Activated T-helper 1 cell treated with anti-CD3 and anti-CD28 coated beads, Interleukin-2, amount 50 U/mL, for 16 hours (primary cell): Measurements from ENCODE around the gene PRDX5.

ENCODE experiments used
- DNase-seq, 2 donors: peaks; one replicate each; pipeline ENCODE4 v3.0.0-alpha.2; 2020; ENCODE audit warnings: low read depth in 1 of 2, low spot score in 1 of 2

The PRDX5 gene

DNA sequence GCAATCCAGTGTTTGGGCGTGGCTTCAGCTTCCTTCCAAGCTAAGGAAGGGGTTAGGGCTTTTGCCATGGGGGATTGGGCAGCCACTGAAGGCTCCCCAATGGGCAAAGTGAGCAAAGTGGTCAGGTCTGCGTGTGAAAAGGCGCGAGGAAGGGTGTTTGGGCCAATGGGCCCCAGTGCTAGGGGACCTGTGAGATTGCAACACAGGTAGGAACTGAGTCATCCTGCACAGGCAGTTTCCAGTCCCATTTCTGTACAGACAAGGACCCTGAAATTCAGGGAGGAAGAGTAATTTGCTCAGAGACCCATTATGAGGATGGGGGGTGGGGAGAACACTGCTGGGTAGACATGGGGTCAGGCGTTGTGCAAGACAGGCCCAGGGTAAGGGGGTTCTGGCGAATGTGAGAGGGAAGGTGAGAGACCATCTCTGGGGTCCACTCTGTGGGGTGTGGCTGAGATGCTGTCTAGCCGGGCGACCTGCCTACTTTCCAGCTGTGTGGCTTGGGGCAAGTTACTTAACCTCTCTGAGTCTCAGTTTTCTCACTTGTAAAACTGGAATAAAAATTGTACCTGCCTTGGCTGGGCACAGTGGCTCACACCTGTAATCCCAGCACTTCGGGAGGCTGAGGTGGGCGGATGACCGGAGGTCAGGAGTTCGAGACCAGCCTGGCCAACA lies 29.4 kb downstream of the PRDX5 start:
- no peak for DNase-seq

DNA sequence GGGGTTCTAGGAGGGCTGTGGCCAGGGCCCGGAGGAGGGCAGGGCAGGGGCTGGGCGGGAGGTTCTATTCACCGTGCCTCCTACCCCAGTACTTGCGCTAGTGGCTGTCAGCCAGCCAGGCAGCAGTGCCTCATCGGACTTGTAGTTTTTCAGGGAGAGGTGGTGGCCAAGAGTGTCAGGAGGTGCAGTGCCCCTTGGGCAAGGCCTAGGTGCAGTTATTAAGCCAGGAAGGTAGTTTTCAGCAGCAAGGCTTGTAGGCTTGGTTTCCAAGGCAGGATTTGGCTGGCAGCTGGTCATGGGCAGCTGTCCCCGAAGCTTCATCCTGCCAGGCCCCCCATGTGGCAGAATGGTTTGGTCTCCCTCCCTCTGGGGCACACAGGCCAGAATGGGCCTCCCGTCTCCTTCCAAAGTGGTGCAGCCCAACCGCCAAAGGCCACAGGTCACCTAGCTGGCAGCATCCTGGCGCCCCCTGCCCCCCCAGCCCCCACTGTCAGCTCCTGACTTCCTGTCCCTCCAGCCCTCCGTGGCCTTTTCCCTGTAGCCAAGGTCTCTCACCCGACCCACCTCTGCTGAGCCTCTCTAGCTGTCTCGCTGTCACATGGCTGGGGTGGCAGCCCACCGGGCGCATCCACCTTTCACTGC lies 30.6 kb downstream of the PRDX5 start:
- DNase-seq, result no peak

DNA sequence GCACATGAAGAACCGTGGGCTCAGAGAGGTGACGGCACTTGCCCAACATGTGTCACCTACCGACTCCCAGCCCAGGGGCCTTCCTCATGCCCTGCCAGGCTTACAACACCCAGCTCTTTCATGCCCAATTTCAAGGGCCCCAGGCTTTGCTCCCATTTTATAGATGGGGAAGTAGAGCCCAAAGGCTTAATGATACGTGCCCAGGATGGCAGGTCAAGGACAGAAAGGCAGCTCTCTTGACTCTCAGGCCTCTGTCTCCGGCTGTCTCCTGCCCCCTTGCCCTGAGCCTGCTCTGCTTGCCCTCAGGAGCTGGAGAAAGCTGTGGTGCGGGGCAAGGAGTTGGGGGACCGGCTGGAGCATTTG lies 31.1 kb downstream of the PRDX5 start:
- no peak for DNase-seq

DNA sequence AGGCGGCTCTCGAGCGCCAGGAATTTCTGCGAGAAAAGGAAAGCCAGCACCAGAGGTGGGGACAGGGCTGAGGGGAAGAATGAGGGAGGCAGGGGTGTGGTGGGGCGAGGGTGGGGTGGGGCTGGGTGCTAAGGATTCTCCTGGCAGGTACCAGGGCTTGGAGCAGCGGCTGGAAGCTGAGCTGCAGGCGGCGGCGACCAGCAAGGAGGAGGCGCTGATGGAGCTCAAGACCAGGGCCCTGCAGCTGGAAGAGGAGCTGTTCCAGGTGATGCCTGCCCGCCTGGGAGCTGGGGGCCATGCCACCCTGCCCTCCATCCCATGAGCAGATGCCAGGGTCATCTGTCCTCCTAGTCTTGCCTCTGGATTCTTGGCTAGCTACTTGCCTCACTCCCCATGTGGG lies 31.5 kb downstream of the PRDX5 start:
- no peak for DNase-seq

DNA sequence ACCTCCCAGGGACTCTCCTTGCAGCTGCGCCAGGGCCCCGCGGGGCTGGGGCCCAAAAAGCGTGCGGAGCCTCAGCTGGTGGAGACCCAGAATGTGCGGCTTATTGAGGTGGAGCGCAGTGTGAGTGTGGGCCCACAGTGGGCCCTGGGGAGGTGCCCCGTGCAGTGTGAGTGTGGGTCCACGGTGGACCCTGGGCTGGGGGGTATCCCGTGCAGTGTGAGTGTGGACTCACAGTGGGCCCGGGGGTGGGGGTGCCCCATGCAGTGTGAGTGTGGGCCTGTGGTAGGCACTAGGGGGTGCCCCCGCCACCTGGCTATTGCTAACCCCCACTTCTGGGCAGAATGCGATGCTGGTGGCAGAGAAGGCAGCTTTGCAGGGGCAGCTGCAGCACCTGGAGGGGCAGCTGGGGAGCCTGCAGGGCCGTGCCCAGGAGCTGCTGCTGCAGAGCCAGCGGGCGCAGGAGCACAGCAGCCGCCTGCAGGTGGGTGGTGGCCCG lies 33.3 kb downstream of the PRDX5 start:
- no peak for DNase-seq

DNA sequence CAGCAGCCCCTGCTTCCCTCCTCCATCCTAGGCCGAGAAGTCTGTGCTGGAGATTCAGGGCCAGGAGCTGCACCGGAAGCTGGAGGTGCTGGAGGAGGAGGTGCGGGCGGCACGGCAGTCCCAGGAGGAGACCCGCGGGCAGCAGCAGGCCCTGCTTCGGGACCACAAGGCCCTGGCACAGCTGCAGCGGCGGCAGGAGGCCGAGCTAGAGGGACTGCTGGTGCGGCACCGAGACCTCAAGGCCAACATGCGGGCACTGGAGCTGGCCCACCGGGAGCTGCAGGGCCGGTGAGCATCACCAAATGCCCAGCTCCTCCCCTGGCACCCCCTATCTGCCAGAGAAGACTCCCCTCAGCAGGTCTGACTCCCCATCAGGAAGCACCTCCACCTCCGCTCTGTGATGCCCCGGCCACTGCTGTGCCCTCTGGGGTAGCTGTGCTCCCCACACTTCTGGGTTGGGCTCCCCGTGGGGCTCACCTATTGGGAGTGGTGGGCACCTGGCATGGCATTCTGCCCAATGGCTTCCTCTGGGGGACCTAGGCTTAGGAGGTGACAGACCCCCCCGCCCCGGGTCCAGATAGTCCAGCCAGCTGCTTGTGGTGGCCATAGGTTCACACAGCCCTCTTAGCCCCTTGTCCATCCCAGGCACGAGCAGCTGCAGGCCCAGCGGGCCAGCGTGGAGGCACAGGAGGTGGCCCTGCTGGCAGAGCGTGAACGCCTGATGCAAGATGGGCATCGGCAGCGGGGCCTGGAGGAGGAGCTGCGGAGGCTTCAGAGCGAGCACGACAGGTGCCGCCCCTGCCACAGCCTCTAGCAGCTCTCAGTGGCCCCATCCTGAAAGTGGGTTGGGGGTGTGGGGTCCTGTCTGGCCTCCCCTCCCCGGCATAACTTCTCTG lies 34.4 kb downstream of the PRDX5 start:
- no peak for DNase-seq

DNA sequence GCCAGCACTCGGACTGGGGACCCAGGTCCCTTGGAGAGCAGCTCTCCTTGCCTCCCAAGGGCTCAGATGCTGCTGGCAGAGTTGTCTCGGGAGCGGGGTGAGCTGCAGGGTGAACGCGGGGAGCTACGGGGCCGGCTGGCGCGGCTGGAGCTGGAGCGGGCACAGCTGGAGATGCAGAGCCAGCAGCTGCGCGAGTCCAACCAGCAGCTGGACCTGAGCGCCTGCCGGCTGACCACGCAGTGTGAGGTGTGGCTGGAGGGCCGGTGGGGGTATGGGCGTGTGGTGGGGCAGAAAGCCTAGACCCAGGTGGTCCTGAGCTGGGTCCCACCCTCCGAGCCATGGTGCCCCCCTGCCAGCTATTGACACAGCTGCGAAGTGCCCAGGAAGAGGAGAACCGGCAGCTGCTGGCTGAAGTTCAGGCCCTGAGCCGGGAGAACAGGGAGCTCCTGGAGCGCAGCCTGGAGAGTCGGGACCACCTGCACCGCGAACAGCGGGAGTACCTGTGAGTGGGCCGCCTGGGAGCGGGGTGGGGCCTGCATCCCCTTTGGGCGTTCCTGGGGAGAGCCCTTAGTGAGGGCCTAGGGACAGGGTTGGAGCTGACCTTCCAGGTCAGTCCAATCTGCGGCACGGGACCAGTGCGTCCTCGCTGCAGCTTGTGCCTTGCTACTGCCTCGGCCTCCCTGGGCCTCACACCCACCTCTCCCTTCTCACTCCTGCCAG lies 35.2 kb downstream of the PRDX5 start:
- no peak for DNase-seq

DNA sequence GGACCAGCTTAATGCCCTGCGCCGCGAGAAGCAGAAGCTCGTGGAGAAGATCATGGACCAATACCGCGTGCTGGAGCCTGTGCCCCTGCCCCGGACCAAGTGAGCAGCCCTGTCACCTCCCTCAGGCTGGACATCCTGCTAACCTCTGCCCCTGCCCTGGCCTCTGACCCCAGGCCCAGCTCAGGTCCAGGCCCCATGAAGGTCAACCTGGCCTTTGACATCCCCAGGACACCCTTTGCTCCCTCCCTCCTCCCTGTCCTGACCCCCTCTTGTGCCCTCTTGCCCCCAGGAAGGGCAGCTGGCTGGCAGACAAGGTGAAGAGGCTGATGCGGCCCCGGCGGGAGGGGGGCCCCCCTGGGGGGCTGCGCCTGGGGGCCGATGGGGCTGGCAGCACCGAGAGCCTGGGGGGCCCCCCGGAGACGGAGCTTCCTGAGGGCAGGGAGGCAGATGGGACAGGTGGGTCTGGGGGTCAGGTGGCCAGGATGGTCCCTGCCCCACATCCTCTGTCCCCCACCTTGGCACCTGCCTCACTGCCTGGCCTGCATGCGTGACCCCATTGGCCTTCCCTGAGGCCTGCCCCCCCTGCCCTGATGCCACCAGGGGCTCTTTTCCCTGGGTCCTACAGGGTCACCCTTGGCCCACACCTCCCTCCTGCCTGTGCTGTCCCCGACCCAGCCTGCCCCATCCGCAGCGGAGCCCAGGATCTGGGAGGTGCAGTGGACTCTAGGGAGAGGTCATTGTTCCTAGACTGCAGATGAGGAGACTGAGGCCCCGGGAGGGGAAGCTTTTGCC lies 36.0 kb downstream of the PRDX5 start:
- DNase-seq, result no peak

DNA sequence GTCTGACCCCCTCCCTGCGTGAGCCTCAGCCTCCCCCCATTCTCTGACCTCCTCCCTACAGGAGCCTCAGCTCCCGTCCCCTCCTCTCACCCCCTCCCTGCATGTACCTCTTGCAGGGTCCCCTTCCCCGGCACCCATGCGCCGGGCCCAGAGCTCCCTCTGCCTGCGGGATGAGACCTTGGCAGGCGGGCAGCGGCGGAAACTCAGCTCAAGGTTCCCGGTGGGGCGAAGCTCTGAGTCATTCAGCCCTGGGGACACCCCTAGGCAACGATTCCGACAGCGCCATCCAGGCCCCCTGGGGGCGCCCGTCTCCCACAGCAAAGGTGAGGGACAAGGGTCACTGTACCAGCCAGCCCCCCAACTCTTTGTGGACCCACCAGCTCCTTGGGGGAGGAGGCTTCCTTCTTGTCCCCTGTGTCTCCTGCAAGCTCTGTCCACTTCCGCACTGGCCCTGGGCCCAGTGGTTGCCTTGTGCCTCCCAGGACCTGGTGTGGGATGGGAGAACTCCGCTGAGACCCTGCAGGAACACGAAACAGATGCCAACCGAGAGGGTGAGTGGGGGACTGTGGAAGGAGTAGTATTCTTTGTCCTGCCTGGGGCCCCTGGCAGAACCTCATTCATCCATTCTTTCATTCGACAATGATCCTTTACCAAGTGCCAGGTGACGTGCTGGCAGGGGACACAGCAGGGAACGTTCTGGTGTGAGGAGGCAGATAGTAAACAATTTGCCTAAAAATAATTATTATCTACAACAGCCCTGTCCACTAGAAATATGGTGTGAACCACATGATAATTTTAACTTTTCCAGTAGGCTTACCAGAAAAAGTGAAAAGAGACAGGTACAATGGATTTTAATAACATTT lies 37.4 kb downstream of the PRDX5 start:
- no peak for DNase-seq

DNA sequence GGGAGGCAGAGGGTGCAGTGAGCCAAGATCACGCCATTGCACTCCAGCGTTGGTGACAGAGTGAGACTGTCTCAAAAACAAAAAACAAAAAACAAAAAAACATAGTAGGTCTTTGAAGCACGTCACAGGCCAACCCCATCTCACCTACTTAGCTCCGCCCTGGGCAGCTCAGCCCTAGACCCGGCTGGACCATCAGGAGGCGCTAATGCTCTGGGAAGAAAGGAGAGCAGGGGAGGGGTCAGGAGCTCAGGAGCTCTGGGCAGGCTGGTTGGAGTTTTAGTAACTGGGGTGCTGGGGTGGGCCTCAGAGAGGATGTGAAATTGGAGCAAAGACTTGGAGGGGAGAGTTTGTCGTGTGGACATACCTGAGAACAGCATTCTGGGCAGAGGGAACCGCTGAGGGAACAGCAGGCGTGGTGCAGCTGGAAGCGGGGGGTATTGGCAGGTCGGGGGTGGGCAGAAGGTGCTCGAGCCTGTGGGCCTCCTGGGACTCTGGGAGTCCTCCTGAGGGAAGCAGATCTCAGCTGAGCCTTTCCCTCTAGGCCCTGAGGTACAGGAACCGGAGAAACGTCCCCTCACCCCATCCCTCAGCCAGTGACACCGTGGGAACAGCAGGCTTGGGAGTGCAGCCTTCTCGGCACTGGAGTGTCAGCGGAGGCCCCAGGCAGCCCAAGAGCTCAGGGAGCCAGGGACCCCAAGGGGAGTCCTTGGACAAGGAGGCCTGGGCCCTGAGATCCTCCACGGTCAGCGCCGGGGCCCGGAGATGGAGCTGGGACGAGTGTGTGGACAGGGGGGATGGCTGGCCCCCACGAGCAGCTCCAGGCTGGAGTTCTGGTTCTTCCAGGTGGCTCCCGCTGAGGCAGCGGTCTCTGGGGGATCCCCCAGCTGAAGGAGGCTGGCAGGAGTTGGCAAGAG lies 38.8 kb downstream of the PRDX5 start:
- no peak for DNase-seq

DNA sequence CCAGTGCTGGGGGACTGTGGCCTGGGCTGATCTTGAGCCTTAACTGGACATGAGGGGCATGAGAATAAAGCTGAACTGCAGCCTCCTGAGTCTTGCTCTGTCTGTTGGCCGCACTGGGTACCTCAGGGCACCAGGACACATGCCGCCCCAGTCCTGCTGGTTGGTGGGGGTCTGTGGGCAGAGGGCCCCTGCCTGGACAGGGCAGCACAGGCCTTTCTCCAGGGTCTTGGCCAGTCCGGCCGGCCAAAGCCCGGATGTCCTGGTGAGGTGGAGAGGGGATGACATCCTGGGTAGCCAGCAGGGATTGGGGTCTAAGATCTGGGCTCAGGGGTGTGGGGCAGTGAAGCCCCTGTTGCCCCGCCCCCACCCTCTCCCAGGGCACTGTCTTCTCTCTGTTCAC lies 39.5 kb downstream of the PRDX5 start:
- DNase-seq, result no peak

DNA sequence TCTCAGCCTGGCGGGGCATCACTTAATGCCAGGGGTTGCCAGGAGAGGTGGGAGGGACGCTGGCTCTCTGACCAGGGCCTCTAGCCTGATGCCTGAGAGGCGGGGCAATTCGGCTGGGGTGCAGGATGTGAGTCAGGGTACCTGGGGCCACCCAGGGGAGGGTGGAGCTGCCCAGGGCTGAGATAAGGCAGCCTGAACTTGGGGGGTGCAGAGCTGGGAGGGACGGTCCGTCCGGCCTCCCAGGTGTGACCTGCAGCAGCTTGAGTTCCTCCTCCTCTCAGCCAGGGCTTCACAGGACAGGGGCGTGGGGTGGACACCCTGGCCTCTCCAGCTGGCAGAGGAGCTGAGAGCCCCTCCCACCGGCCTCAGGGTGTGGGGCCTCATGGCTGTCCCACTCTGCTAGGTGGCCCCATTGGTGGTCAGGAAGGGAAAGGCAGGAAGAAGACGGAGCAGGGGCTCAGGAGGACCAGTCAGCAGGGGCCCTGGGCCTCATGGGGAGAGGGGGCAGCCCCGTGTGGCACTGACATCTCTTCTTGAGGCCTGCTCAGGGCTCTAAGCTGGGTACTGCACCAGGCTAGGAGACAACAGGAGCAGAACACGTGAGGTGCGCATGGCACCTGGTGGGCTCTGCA lies 40.1 kb downstream of the PRDX5 start:
- no peak for DNase-seq

DNA sequence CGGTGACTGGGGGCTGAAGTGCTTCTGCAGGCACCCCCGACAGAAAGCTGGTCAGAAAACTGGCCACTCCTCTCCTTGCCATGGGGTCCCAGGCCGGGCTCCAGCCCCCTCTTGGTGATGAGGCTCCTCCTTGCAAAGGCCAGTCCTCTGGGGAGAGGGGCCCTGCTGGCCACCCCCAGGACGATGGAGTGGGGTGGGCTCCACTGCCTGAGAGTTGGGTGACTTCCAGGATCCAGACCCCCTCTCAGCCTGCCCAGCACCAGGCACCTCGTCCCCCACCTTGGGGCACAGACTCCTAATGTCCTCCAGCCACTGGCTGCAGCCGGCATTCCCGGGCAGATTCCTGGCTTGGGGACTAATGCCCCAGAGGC lies 40.6 kb downstream of the PRDX5 start:
- DNase-seq, result no peak

DNA sequence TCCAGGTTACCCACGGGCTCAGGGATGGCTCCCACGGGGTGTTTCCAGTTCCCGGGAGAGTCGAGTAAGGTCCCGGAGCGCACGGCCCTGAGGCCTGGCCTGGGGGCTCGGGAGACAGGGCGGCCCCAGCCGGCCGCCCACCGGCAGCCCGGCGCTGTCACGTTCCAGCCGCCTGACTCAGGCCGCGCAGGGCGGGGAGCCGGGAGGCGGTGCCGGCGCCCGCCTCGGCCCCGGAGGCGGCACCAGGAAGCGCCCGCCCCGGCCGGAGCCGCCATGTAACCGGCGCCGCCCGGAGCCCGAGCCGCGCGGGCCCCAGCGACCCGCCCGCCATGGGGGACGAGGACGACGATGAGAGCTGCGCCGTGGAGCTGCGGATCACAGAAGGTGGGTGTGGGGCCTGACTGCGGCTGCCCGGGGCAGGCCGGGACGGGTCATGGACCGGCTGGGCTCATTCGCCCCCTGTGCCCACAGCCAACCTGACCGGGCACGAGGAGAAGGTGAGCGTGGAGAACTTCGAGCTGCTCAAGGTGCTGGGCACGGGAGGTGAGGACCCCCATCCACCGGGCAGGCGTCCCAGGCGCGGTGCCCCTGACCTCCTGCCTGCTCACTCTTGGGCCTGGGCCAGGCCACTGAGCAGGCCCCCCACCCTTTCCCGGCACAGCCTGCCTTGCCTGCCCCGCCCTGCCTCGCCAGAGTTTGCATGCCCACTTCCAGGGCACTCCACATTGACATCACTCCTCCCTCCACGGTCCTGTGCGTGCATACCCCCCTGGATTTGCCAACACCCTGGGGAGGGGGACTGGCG lies 41.2 kb downstream of the PRDX5 start, which contains the start of gene RPS6KA4:
Gene RPS6KA4 (plus strand): TSS at position 256 of the 805 bp plus-strand sequence. CDS start 74 bp downstream, at position 330.
- no peak for DNase-seq

DNA sequence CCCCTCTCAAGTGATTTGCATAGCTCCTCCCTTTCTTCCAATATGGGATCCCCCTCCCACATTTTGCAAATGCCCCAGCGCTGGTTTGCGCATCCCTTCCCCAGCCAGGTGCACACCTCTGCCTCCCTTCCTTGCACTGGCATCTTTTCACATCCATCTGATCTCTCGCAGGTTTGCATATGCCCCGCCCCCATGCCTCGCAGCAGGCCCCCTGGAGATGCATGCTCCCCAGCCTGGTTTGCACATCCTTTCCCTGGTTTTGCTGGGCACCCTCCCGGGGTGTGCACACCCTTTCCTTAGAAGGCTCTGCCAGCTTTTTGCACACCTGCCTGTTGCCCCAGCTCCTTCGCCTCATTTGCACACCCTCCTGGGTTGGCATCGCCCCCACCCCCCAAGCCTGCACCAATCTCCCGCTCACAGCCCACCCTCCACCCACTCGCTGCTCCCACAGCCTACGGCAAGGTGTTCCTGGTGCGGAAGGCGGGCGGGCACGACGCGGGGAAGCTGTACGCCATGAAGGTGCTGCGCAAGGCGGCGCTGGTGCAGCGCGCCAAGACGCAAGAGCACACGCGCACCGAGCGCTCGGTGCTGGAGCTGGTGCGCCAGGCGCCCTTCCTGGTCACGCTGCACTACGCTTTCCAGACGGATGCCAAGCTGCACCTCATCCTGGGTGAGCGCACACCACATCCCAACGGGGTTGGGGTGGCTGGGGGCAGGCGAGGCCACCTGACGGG lies 42.0 kb downstream of the PRDX5 start:
- no peak for DNase-seq

DNA sequence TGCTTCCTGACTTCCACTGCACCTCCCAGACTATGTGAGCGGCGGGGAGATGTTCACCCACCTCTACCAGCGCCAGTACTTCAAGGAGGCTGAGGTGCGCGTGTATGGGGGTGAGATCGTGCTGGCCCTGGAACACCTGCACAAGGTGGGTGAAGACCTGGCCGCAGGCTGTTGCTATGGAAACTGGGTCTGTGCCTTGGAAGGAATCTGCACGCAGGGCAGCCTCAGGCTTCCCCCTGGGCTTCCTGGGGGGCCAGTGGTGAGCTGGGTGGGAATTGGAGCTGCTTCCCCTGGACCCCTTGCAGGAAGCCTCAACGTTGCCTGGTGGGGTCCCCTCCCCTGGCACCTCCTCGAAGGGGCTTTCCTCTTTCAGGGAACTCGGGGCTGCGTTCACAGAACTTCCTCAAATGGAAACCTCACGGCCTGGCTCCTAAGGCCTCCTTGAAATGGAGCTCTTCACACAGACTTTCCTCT lies 42.6 kb downstream of the PRDX5 start:
- no peak for DNase-seq
